GM18868 (cell line): ENCODE data around the gene FAM227A.

ENCODE experiments used
- ATAC-seq: cut with Tn5 transposase; IDR thresholded peaks from one replicate; pipeline ENCODE4 v1.9.1; 2021; ENCODE audit warnings: mild to moderate bottlenecking, moderate library complexity; ENCODE audit not compliant: unreplicated experiment

FAM227A gene

GRCh38 chr22:38549101-38549894, 106.9 kb downstream of the FAM227A start:
- no peak for ATAC-seq

DNA sequence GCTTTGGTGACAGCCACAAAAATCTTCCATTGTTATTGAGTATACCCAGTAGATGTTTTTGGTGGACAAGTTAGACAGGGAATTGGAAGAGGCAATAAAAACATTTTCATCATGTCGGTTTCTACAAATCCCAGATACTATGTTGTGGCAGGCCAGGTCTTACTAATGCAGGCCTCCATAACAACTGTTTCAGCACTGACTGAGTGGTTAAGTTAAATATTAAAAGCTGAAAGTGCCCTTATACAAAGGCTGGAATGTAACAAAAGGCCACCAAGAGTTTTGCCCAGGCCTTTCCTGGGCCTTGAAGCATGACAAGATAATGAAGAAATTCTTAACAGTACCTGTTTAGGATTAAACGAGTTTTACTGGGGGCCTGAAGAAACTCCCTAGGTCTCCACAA, 115.5 kb downstream of the FAM227A start:
- ATAC-seq: no peak

DNA sequence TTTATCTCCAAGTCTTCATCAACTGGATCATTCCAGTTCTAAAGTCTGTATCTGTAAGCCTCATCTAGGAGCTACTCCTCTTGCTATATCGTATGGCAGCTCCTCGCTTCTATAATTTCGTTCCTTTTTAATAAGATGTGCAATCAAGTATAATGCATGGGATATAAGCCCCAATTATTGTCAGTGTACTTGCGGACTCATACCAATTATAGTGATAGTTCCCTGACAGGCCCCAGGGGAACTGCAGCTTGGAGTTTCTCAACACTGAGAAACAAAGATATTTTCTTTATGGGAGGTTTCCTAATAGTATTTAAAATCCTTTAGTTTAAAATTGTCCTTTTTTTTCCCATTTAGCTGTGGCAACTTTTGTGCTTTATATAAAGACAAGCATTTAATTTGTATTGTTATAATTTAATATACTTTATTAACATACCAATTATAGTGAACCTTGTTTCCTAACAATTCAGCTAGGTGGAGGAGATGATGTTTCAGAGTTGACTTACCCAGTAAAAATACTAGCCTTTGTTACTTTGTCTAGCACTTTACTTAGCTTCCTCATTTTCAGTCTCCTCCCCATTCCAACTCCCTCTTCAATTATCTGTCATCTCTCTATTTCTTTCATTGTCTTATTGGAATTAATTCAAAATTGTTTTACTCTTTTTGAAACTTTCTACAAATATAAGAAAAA, 124.8 kb downstream of the FAM227A start:
- ATAC-seq: no peak
